ENCODE data around the gene TMEM266.

The TMEM266 gene

GRCh38 chr15:76105911-76106310 is 46.1 kb downstream of the TMEM266 start:
- no peak for DNase-seq (ENCODE audit: low spot score)
- no peak overlapping the region for H2BK15ac ChIP-seq (ENCODE audit: low read length)
- no CpG with 5 or more reads among the region's 6 CpGs for WGBS, 2 donors (ENCODE audit: extremely low coverage in 2 of 2, insufficient read length in 2 of 2, insufficient replicate concordance in 1 of 2)

GRCh38 chr15:76107169-76107568 is 47.4 kb downstream of the TMEM266 start:
- no CpG with 5 or more reads among the region's 6 CpGs for WGBS, 2 donors (ENCODE audit: extremely low coverage in 2 of 2, insufficient read length in 2 of 2, insufficient replicate concordance in 1 of 2)
- H3K4me3 ChIP-seq (ENCODE audit: low read length in 2 of 2): no peak overlapping the region
- no peaks in the 10 kb centered on the region for H3K79me1 ChIP-seq (ENCODE audit: low read depth, low read length)
- H3K23ac ChIP-seq (ENCODE audit: low read depth, low read length, poor library complexity): no peak overlapping the region
- no peak overlapping the region for H3K4ac ChIP-seq (ENCODE audit: low read length)
- no peak for DNase-seq (ENCODE audit: low spot score)
- H3K14ac ChIP-seq (ENCODE audit: low read length): no peak overlapping the region
- H2BK12ac ChIP-seq (ENCODE audit: low read length): no peak overlapping the region
- H2BK15ac ChIP-seq (ENCODE audit: low read length): no peak overlapping the region
- H3K27ac ChIP-seq (replicated peaks; ENCODE audit: low read length): no peak overlapping the region
- H4K8ac ChIP-seq (ENCODE audit: low read depth, low read length): no peak overlapping the region
- peaks cover 0 to 7% of the 10 kb centered on the region in 2 donors for H3K4me1 ChIP-seq (ENCODE audit: control insufficient read depth in 2 of 2, insufficient read depth in 1 of 2, low read depth in 1 of 2, low read length in 2 of 2)
- H3K18ac ChIP-seq (ENCODE audit: low read length): no peak overlapping the region
- no peak overlapping the region for H3K9ac ChIP-seq (ENCODE audit: low read depth, low read length, poor library complexity)
- no peaks in the 10 kb centered on the region for H3K9me3 ChIP-seq (replicated peaks in 1 of 2; ENCODE audit: control insufficient read depth in 2 of 2, insufficient read depth in 1 of 2, low read depth in 1 of 2, low read length in 2 of 2)
- H2AFZ ChIP-seq (ENCODE audit: low read length): no peak overlapping the region
- peaks cover 0 to 4% (median 0%) of the 10 kb centered on the region in 3 experiments for H3K27me3 ChIP-seq (ENCODE audit: control insufficient read depth in 3 of 3, insufficient read depth in 3 of 3, low read depth in 1 of 3, low read length in 3 of 3)
- H3K36me3 ChIP-seq (replicated peaks in 1 of 2; ENCODE audit: control insufficient read depth in 2 of 2, insufficient read depth in 2 of 2, low read length in 2 of 2): no peaks in the 10 kb centered on the region
- no peak overlapping the region for H3K4me2 ChIP-seq (ENCODE audit: insufficient read depth, low read length, poor library complexity, severe bottlenecking)
- no peak overlapping the region for H2BK120ac ChIP-seq (ENCODE audit: low read depth, low read length)
- no peak overlapping the region for H2AK5ac ChIP-seq (ENCODE audit: low read depth, low read length)
- no peak overlapping the region for H4K91ac ChIP-seq (ENCODE audit: low read depth, low read length, poor library complexity)
- H2BK5ac ChIP-seq (ENCODE audit: low read length): no peak overlapping the region

More at GRCh38 chr15:76105911-76106310, 46.1 kb downstream of the TMEM266 start:
- Histone ChIP-seq H3K4ac (ENCODE audit: low read length) (no peak overlapping the region), H2BK120ac (ENCODE audit: low read depth, low read length) (no peak overlapping the region), H3K9ac (ENCODE audit: low read depth, low read length, poor library complexity) (no peak overlapping the region), H2AK5ac (ENCODE audit: low read depth, low read length) (no peak overlapping the region), H3K4me1 (ENCODE audit: control insufficient read depth in 2 of 2, insufficient read depth in 1 of 2, low read depth in 1 of 2, low read length in 2 of 2) (peaks cover 0 to 7% of the 10 kb centered on the region in 2 donors), H4K8ac (ENCODE audit: low read depth, low read length) (no peak overlapping the region), H3K36me3 (replicated peaks in 1 of 2; ENCODE audit: control insufficient read depth in 2 of 2, insufficient read depth in 2 of 2, low read length in 2 of 2) (no peaks in the 10 kb centered on the region), H3K79me1 (ENCODE audit: low read depth, low read length) (no peaks in the 10 kb centered on the region), H3K4me2 (ENCODE audit: insufficient read depth, low read length, poor library complexity, severe bottlenecking) (no peak overlapping the region), H3K14ac (ENCODE audit: low read length) (no peak overlapping the region), H3K23ac (ENCODE audit: low read depth, low read length, poor library complexity) (no peak overlapping the region), H3K27me3 (ENCODE audit: control insufficient read depth in 3 of 3, insufficient read depth in 3 of 3, low read depth in 1 of 3, low read length in 3 of 3) (peaks cover 0 to 4% (median 0%) of the 10 kb centered on the region in 3 experiments), H2BK12ac (ENCODE audit: low read length) (no peak overlapping the region), H3K18ac (ENCODE audit: low read length) (no peak overlapping the region), H3K4me3 (ENCODE audit: low read length in 2 of 2) (no peak overlapping the region), H4K91ac (ENCODE audit: low read depth, low read length, poor library complexity) (no peak overlapping the region), H3K27ac (replicated peaks; ENCODE audit: low read length) (no peak overlapping the region), H2AFZ (ENCODE audit: low read length) (no peak overlapping the region), H3K9me3 (replicated peaks in 1 of 2; ENCODE audit: control insufficient read depth in 2 of 2, insufficient read depth in 1 of 2, low read depth in 1 of 2, low read length in 2 of 2) (peaks cover 0 to 2% of the 10 kb centered on the region in 2 donors), H2BK5ac (ENCODE audit: low read length) (no peak overlapping the region)

- no peak overlapping the region for H2AK5ac ChIP-seq (ENCODE audit: low read depth, low read length)
- no peak overlapping the region for H3K4ac ChIP-seq (ENCODE audit: low read length)
- H3K18ac ChIP-seq (ENCODE audit: low read length): no peak overlapping the region
- no peaks in the 10 kb centered on the region for H3K9me3 ChIP-seq (replicated peaks in 1 of 2; ENCODE audit: control insufficient read depth in 2 of 2, insufficient read depth in 1 of 2, low read depth in 1 of 2, low read length in 2 of 2)
- H2BK120ac ChIP-seq (ENCODE audit: low read depth, low read length): no peak overlapping the region
- no CpG with 5 or more reads among the region's 9 CpGs for WGBS, 2 donors (ENCODE audit: extremely low coverage in 2 of 2, insufficient read length in 2 of 2, insufficient replicate concordance in 1 of 2)
- H2BK12ac ChIP-seq (ENCODE audit: low read length): no peak overlapping the region
- DNase-seq (ENCODE audit: low spot score): no peak
- H3K4me1 ChIP-seq (ENCODE audit: control insufficient read depth in 2 of 2, insufficient read depth in 1 of 2, low read depth in 1 of 2, low read length in 2 of 2): peaks cover 0 to 7% of the 10 kb centered on the region in 2 donors
- H3K4me2 ChIP-seq (ENCODE audit: insufficient read depth, low read length, poor library complexity, severe bottlenecking): no peak overlapping the region
- H3K36me3 ChIP-seq (replicated peaks in 1 of 2; ENCODE audit: control insufficient read depth in 2 of 2, insufficient read depth in 2 of 2, low read length in 2 of 2): no peaks in the 10 kb centered on the region
- peak overlapping the region; percentile 28 for H2AFZ ChIP-seq (ENCODE audit: low read length)
- H3K27me3 ChIP-seq (ENCODE audit: control insufficient read depth in 3 of 3, insufficient read depth in 3 of 3, low read depth in 1 of 3, low read length in 3 of 3): peaks cover 0 to 4% (median 0%) of the 10 kb centered on the region in 3 experiments
- no peak overlapping the region for H2BK15ac ChIP-seq (ENCODE audit: low read length)
- peak overlapping the region in 1 of 2 donors; percentile 51 for H3K4me3 ChIP-seq (ENCODE audit: low read length in 2 of 2)
- H3K79me1 ChIP-seq (ENCODE audit: low read depth, low read length): no peaks in the 10 kb centered on the region
- H4K91ac ChIP-seq (ENCODE audit: low read depth, low read length, poor library complexity): no peak overlapping the region
- H3K14ac ChIP-seq (ENCODE audit: low read length): no peak overlapping the region
- no peak overlapping the region for H3K23ac ChIP-seq (ENCODE audit: low read depth, low read length, poor library complexity)
- H2BK5ac ChIP-seq (ENCODE audit: low read length): no peak overlapping the region
- H3K27ac ChIP-seq (replicated peaks; ENCODE audit: low read length): no peak overlapping the region
- no peak overlapping the region for H3K9ac ChIP-seq (ENCODE audit: low read depth, low read length, poor library complexity)
- H4K8ac ChIP-seq (ENCODE audit: low read depth, low read length): no peak overlapping the region
Observed at GRCh38 chr15:76108021-76108723, 48.4 kb downstream of the TMEM266 start.

GRCh38 chr15:76109046-76109445 is 49.3 kb downstream of the TMEM266 start:
- no peak overlapping the region for H3K23ac ChIP-seq (ENCODE audit: low read depth, low read length, poor library complexity)
- H3K4me3 ChIP-seq (ENCODE audit: low read length in 2 of 2): no peak overlapping the region
- H4K91ac ChIP-seq (ENCODE audit: low read depth, low read length, poor library complexity): no peak overlapping the region
- no peak overlapping the region for H2BK15ac ChIP-seq (ENCODE audit: low read length)
- no CpG with 5 or more reads among the region's 1 CpG for WGBS, 2 donors (ENCODE audit: extremely low coverage in 2 of 2, insufficient read length in 2 of 2, insufficient replicate concordance in 1 of 2)
- H3K18ac ChIP-seq (ENCODE audit: low read length): no peak overlapping the region
- no peak overlapping the region for H4K8ac ChIP-seq (ENCODE audit: low read depth, low read length)
- no peak overlapping the region for H2BK12ac ChIP-seq (ENCODE audit: low read length)
- no peaks in the 10 kb centered on the region for H3K9me3 ChIP-seq (replicated peaks in 1 of 2; ENCODE audit: control insufficient read depth in 2 of 2, insufficient read depth in 1 of 2, low read depth in 1 of 2, low read length in 2 of 2)
- peaks cover 0 to 7% of the 10 kb centered on the region in 2 donors for H3K4me1 ChIP-seq (ENCODE audit: control insufficient read depth in 2 of 2, insufficient read depth in 1 of 2, low read depth in 1 of 2, low read length in 2 of 2)
- no peaks in the 10 kb centered on the region for H3K79me1 ChIP-seq (ENCODE audit: low read depth, low read length)
- no peaks in the 10 kb centered on the region for H3K36me3 ChIP-seq (replicated peaks in 1 of 2; ENCODE audit: control insufficient read depth in 2 of 2, insufficient read depth in 2 of 2, low read length in 2 of 2)
- H3K27ac ChIP-seq (replicated peaks; ENCODE audit: low read length): no peak overlapping the region
- H2BK5ac ChIP-seq (ENCODE audit: low read length): no peak overlapping the region
- no peak overlapping the region for H3K4me2 ChIP-seq (ENCODE audit: insufficient read depth, low read length, poor library complexity, severe bottlenecking)
- no peak for DNase-seq (ENCODE audit: low spot score)
- H3K9ac ChIP-seq (ENCODE audit: low read depth, low read length, poor library complexity): no peak overlapping the region
- no peak overlapping the region for H3K4ac ChIP-seq (ENCODE audit: low read length)
- no peak overlapping the region for H2AFZ ChIP-seq (ENCODE audit: low read length)
- no peak overlapping the region for H2AK5ac ChIP-seq (ENCODE audit: low read depth, low read length)
- H3K27me3 ChIP-seq (ENCODE audit: control insufficient read depth in 3 of 3, insufficient read depth in 3 of 3, low read depth in 1 of 3, low read length in 3 of 3): peaks cover 0 to 4% (median 0%) of the 10 kb centered on the region in 3 experiments
- H3K14ac ChIP-seq (ENCODE audit: low read length): no peak overlapping the region
- no peak overlapping the region for H2BK120ac ChIP-seq (ENCODE audit: low read depth, low read length)

Data from neuronal stem cell (in vitro differentiated cells).